HepG2 (cell line): ENCODE results near the gene NUTF2. TPM values are rescaled to one million over a fixed set of nuclear protein-coding genes. Genes with fewer than 3 reads are reported as not detected.
A peak's percentile ranks its signal among the peaks of the same experiment; 100 is the strongest.

ENCODE experiments used
- ATF3 ChIP-seq: sonication (generic); formaldehyde crosslinking; IDR thresholded peaks from 2 replicates; pipeline ENCODE4 v1.4.0; 2020; ENCODE audit warnings: missing genetic modification reagents
- ATF7-NPFF ChIP-seq: sonication (generic); formaldehyde crosslinking; IDR thresholded peaks from 2 replicates; pipeline ENCODE4 v1.8.1; 2023; ENCODE audit warnings: mild to moderate bottlenecking, low read depth, missing genetic modification reagents, moderate library complexity
- ESRRA ChIP-seq: sonication (generic); formaldehyde crosslinking; IDR thresholded peaks from 2 replicates; pipeline ENCODE4 v1.5.1; 2020; ENCODE audit warnings: mild to moderate bottlenecking, low read depth, missing genetic modification reagents
- HIC2 ChIP-seq: sonication (generic); formaldehyde crosslinking; IDR thresholded peaks from 2 replicates; pipeline ENCODE4 v1.9.0; 2022; ENCODE audit warnings: low read depth, missing genetic modification reagents
- HINFP ChIP-seq: sonication (generic); formaldehyde crosslinking; IDR thresholded peaks from 2 replicates; pipeline ENCODE4 v1.4.0; 2020; ENCODE audit warnings: low read depth, mild to moderate bottlenecking, missing genetic modification reagents
- HMGXB3 ChIP-seq: sonication (generic); formaldehyde crosslinking; IDR thresholded peaks from 2 replicates; pipeline ENCODE4 v1.4.0; 2020; ENCODE audit warnings: missing genetic modification reagents, borderline replicate concordance
- MXD1 ChIP-seq: sonication (generic); formaldehyde crosslinking; IDR thresholded peaks from 2 replicates; pipeline ENCODE4 v1.4.0; 2020; ENCODE audit warnings: mild to moderate bottlenecking, missing genetic modification reagents
- NFE2L2 ChIP-seq: fragments of 150-350 bp; IDR thresholded peaks from 2 replicates; pipeline ENCODE4 v1.6.1; 2014; ENCODE audit warnings: low read length
- SMARCE1 ChIP-seq: fragments of 450-650 bp; IDR thresholded peaks from 2 replicates; pipeline ENCODE4 v1.6.1; 2017; ENCODE audit warnings: borderline replicate concordance
- SPEN ChIP-seq: sonication (generic); formaldehyde crosslinking; IDR thresholded peaks from 2 replicates; pipeline ENCODE4 v1.5.1; 2020; ENCODE audit warnings: low read depth, mild to moderate bottlenecking, missing genetic modification reagents
- TCF7 ChIP-seq: sonication (generic); IDR thresholded peaks from 2 replicates; pipeline ENCODE4 v1.6.1; 2016; ENCODE audit warnings: antibody characterized with exemption, low read depth
- THAP11 ChIP-seq: IDR thresholded peaks from 2 replicates; pipeline ENCODE4 v1.6.1; 2016; ENCODE audit warnings: missing biosample characterization, missing genetic modification reagents
- TRIM22 ChIP-seq: fragments of 450-650 bp; IDR thresholded peaks from 2 replicates; pipeline ENCODE4 v1.6.1; 2017
- ZNF224 ChIP-seq: sonication (generic); formaldehyde crosslinking; IDR thresholded peaks from 2 replicates; pipeline ENCODE4 v1.5.0; 2020; ENCODE audit warnings: mild to moderate bottlenecking, missing genetic modification reagents
- ZNF709 ChIP-seq: sonication (generic); formaldehyde crosslinking; IDR thresholded peaks from 2 replicates; pipeline ENCODE4 v1.5.0; 2020; ENCODE audit warnings: mild to moderate bottlenecking, missing genetic modification reagents
- ZNF747 ChIP-seq: sonication (generic); formaldehyde crosslinking; IDR thresholded peaks from 2 replicates; pipeline ENCODE4 v1.8.1; 2023; ENCODE audit warnings: missing genetic modification reagents, mild to moderate bottlenecking, borderline replicate concordance
- polyA plus RNA-seq, 8 experiments: library from polyadenylated mRNA; depleted of rRNA in 3 of 8; stranded (reverse) in 7 of 8; unstranded in 1 of 8; fragments of >200 nt; fragmentation: Illumina TruSeq in 4 of 8; extraction: Trizol in 4 of 8; gene quantifications; 2 replicates each; pipeline versions ENCODE4 v1.2.1 to v1.2.3, GENCODE V29; 2011 to 2016; ENCODE audit warnings: low read depth in 4 of 8, missing spikeins in 1 of 8, mixed read lengths in 1 of 8; ENCODE audit not compliant: insufficient read depth in 1 of 8
- total RNA-seq, 5 experiments: library from RNA; depleted of rRNA; stranded (reverse); fragments of >200 nt; fragmentation: Illumina TruSeq; extraction: Trizol; gene quantifications; 2 replicates each; pipeline ENCODE4 v1.2.3, GENCODE V29; 2016; ENCODE audit warnings: low read depth in 1 of 5

NUTF2 gene
- total and polyA plus RNA-seq, 2 of the 13 experiments (the other 11 are each of a cell fraction or from before 2014, with no cell fraction given) = 168 to 214 TPM

- TF ChIP-seq MXD1 (CRISPR knock-in tag) = peak; percentile 15
- no peak for TF ChIP-seq TCF7
- no peak for TF ChIP-seq ZNF224 (CRISPR knock-in tag)
- TF ChIP-seq HINFP = no peak
- no peak for TF ChIP-seq NFE2L2
- TF ChIP-seq THAP11 (CRISPR knock-in tag) = peak; percentile 97
- TF ChIP-seq ATF3 (CRISPR knock-in tag) = no peak; the same call in none of the 2 replicates
- TF ChIP-seq TRIM22 = no peak
- TF ChIP-seq SPEN = 0 out of 2 replicates have a peak, but pooled peaks have one; percentile 13
- TF ChIP-seq ZNF709 (CRISPR knock-in tag) = peak; percentile 83; the same call in 1 of the 2 replicates
- peak; percentile 84 for TF ChIP-seq HMGXB3 (CRISPR knock-in tag)
- TF ChIP-seq ZNF747 (CRISPR knock-in tag) = peak; percentile 77; the same call in 1 of the 2 replicates
- TF ChIP-seq ATF7-NPFF = peak; percentile 12; the same call in 1 of the 2 replicates
- TF ChIP-seq SMARCE1 = no peak
- no peak for TF ChIP-seq ESRRA (CRISPR knock-in tag)
- TF ChIP-seq HIC2 (CRISPR knock-in tag) = 0 out of 2 replicates have a peak, but pooled peaks have one; percentile 58
Observed at GRCh38 chr16:67841816-67842508, 4.8 kb upstream of the NUTF2 start, which contains the start of gene THAP11 (continued).
